Putamen (tissue), 1 donor: ENCODE results near the gene SKI.

Experiments used
- DNase-seq: peaks from one replicate; pipeline ENCODE4 v3.0.0-alpha.2; 2016; ENCODE audit warnings: low spot score

SKI gene

GRCh38 chr1:2229911-2230731, 2.0 kb downstream of the SKI start:
- no peak for DNase-seq

- DNase-seq: peak; percentile 78
Observed at GRCh38 chr1:2230781-2231531, 2.8 kb downstream of the SKI start.

GRCh38 chr1:2231532-2232254, 3.6 kb downstream of the SKI start:
- DNase-seq: no peak

- DNase-seq: no peak
Observed at GRCh38 chr1:2232255-2232915, 4.3 kb downstream of the SKI start.

- DNase-seq: no peak
Observed at GRCh38 chr1:2232916-2233438, 4.9 kb downstream of the SKI start.

- DNase-seq: no peak
Observed at GRCh38 chr1:2233468-2233867, 5.3 kb downstream of the SKI start.

- no peak for DNase-seq
Observed at GRCh38 chr1:2233997-2234761, 6.1 kb downstream of the SKI start.

- no peak for DNase-seq
Observed at GRCh38 chr1:2234762-2235113, 6.6 kb downstream of the SKI start.

- no peak for DNase-seq
Observed at GRCh38 chr1:2235300-2235998, 7.3 kb downstream of the SKI start.

GRCh38 chr1:2236695-2237677, 8.9 kb downstream of the SKI start:
- DNase-seq: no peak

- DNase-seq: no peak
Observed at GRCh38 chr1:2237773-2238172, 9.7 kb downstream of the SKI start.

GRCh38 chr1:2238361-2239012, 10.4 kb downstream of the SKI start:
- no peak for DNase-seq

- DNase-seq: no peak
Observed at GRCh38 chr1:2239013-2239370, 10.9 kb downstream of the SKI start.

- no peak for DNase-seq
Observed at GRCh38 chr1:2239384-2239985, 11.4 kb downstream of the SKI start.

GRCh38 chr1:2240270-2241156, 12.4 kb downstream of the SKI start:
- no peak for DNase-seq

- DNase-seq: no peak
Observed at GRCh38 chr1:2241820-2242219, 13.7 kb downstream of the SKI start.
